Amygdala (tissue), 56 donors: Measurements from ENCODE around the gene ADAMTSL2.

ENCODE experiments used
- DNase-seq, 56 donors: peaks; one replicate each; lab custom pipeline; 2025; lab: John Stamatoyannopoulos, UW

Gene ADAMTSL2

DNA sequence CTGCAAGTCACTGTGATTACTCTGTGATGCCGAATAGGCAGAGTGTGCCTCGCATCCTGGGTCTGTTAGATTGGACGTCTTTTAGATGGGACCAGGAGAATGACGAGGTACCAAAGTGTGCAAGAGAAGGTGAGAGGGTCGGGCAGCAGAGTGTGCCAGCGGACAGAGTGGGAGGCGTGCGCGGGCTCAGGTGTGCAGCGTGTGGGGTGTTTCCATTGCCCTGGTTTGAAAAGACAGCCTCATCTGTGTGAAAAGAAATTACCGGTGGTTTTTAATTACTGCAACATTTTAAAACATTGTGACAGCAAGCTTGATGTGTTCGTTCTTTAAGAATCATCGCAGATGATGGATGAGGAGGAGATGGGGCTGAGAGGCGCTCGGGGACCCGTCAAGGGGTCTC is 78.9 kb downstream of the ADAMTSL2 start:
- DNase-seq = no peak

DNA sequence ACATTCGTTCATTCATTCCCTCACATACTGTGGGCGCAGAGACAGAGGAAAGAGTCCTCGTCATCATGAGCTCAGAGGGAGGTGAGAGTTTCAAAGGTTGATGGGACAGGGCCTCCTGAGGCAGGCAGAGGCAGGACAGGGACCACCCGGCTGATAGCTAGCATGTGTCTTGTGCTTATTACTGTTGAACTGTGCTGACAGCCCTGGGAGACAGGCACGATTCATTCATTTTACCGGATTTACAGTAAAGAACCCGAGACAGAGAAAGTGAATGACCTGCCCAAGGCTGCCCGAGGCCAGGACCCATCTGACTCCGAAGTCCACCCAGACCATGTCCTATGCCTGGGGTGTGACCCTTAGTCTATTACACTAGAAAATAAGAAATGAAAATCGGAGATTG is 79.6 kb downstream of the ADAMTSL2 start:
- DNase-seq = no peak

DNA sequence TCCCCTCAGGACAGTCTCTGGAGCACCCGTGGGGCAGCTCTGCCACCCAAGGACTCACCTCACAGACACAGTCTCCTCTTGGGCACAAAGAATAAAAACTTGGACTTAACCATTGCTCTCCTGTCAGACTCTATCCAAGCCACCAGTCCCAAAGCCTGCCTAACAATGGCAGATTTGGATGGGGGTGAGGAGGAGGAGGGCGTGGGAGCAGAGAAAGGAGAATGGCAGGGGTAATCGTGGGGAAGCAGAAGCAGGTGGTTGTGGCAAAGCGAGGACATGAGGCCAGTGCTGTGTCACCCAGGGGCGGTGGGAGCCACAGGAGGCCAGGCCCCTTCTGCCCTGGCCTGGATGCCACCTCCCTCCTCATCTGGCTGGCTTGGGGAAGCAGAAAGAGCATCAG is 80.2 kb downstream of the ADAMTSL2 start:
- DNase-seq = no peak

DNA sequence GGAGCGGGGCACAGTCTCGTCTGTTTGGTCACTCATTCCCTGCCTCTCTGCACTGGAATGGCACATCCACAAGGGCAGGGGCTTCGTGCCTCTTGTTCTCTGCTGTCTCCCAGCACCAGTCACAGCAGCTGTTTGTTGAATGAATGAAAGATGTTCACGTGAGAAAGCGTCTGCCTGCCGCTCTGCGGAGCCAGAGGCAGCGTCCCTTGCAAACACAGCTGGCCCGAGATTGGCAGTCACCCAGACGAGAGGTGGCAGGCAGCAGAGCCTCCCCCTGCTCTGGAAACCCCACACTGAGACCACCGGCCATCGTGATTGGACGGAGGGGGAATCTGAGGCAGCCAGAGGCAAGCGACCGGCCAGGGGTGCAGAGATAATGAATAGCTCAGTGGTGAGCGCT is 80.7 kb downstream of the ADAMTSL2 start:
- DNase-seq = no peak

DNA sequence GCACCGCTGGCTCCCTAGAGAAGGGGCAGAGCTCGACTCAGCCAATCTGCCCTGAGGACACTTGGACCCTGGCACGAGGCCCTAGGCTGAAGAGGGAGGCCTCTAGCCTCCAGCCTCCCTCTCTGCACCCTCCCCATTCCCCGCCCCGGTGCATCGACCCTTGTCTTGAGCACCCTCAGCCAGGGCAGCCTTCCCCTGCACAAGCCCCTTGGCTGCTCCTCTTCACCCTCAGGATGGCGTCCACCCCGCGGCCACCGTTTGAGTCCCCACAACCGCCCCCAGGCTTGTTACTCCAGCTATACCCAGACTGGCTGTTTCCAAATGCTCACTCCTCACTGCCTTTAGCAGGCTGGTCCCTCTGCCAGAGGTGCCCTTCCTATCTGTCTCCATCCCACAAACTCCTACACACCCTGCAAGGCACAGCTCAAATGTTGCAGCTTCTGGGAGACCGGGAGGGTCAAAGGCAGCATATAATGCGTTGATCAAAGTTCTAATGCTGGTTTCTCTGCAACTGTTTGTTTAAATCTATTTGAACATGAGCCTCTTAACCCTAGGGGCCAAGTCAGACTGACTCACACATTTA is 81.2 kb downstream of the ADAMTSL2 start:
- no peak for DNase-seq

DNA sequence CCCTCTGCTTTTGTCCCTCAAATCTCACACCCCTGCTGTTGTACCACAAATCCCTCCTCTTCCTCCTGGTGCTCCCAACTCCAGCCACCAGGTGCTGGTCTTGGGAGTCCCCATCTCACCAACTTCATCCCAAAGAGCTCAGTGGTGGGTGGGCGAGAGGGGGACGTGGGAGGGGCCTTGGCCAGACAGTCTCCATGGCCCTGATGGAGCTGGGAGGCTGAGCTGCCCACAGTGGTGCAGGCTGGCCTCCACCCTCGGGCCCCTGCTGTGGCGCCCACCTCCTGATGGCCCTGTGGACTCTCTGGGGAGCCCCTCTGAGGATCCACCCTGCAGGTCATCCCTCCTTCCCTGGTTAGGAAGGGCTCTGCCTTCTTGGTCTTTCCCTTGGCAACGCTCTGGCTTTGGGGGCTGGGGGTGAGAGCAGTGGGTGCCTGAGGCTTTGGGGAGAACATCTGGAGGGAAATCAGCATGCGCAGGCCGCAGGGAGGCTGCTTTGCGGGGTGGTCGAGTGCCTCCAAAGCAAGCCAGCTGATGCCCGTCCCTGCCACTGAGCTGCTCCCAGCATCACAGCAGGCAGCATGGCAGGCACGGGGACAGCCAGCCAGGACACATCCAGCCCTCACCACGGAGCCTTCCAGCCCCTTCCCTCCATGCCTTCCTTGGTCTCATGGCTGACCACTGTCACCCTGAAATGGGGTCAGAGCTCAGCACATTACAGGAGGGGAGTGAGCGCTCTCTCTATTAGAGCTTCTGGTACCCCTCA is 82.3 kb downstream of the ADAMTSL2 start:
- no peak for DNase-seq

DNA sequence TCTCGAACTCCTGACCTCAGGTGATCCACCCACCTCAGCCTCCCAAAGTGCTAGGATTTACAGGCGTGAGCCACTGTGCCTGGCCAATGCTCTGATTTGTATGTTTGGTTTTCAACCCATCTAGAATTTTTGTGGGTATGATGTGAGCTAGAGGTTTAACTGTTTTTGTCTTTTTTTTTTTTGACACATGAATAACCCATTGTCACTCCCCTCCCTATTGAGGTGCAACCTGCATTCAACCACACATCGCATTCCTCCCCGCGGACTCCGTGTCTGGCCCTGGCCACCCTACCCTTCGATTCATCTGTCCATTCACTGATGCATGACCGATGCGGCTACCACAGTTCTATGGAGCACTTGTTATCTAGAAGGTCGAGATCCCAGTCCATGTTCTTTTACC is 84.2 kb downstream of the ADAMTSL2 start:
- no peak for DNase-seq

DNA sequence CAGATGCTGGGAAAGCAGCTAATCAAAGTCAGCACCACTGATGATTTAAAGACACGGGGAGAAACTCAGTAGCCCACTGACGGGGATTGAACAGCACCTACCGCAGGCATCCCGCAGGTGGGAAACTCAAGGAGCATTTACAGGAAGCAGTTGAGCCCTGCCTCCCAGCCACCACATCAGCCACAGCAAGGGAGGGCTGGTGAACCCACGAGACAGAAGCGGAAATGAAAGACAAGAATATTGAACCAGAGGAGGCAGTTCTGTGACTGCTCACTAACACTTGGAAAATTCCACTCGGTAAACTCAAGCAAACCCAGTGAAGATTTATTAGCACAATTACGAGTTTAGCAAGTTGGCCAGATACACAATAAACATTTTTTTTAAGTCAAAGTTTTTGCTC is 85.3 kb downstream of the ADAMTSL2 start:
- DNase-seq = peak in 5 of 56 donors; percentile 5 to 31 (median 13)

DNA sequence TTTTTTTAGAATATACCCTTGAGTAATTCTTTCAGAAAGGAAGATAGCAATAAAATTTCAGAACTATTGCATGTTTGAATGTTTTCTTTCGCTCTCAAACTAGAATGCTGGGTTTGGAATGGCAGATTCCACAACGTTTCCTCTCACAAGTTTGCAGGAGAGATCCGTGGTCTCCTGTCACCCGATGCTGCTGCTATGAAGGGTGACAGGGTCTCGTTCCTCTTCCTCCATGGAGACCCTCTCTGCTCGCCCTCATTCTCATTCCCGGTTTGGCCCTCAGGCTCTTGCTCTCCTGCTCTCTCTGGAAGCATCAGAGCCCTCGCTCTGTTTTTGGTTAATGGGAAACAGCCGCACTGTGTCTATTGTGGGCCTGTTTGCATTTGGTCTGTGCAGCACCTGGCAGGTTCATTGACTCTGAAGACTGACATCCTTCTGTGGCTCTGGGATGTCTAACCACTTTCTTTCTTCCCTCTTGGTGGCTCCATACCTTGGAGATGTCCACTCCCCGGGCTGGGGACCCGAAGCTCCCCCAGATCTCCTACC is 87.3 kb downstream of the ADAMTSL2 start:
- DNase-seq = no peak

DNA sequence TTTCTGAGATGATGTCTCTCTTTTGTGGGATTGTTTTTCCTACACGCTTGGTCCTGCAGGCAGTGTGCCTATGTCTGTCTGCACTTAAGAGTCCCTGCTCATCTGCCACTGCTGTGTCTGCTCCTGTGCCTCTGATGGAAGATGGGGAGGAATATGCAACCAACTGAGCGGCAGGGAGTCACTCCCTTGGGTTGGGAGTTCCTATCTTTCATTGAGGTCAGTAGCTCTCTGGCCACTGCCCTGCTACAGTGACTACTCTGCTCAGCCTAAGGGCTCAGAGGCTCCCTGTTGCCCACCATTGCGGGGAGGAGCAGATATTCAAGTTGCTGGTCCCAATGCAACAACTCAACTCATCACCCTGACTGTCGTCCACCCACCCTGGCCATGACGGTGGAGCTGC is 88.1 kb downstream of the ADAMTSL2 start:
- DNase-seq = no peak
